Measurements from ENCODE around the gene PALLD. TPM values are rescaled to one million over a fixed set of nuclear protein-coding genes. Genes with fewer than 3 reads are reported as not detected.

Gene PALLD
- total and polyA plus RNA-seq, 2 donors (not counting 3 experiments of a cell fraction or from before 2014, with no cell fraction given) = 13.4 to 48.2 TPM

- Histone ChIP-seq H2AFZ (ENCODE audit: low read depth, low read length) (no peak overlapping the region), H3K9me1 (replicated peaks; ENCODE audit: control insufficient read depth, extremely low read depth, insufficient read depth, low read length) (no peaks in the 10 kb centered on the region), H3K27me3 (ENCODE audit: control insufficient read depth in 2 of 2, insufficient read depth in 2 of 2, low read length in 2 of 2) (no peaks in the 10 kb centered on the region), H4K20me1 (replicated peaks; ENCODE audit: control insufficient read depth, extremely low read depth, insufficient read depth, low read length) (no peaks in the 10 kb centered on the region), H3K9me3 (replicated peaks; ENCODE audit: control insufficient read depth, insufficient read depth, low read length) (no peaks in the 10 kb centered on the region), H3K27ac (ENCODE audit: insufficient read depth, low read depth, low read length) (no peak overlapping the region), H3K79me2 (ENCODE audit: control insufficient read depth, insufficient read depth, low read length) (no peaks in the 10 kb centered on the region), H3K36me3 (ENCODE audit: control insufficient read depth in 2 of 2, extremely low read depth in 1 of 2, insufficient read depth in 2 of 2, low read length in 2 of 2) (no peaks in the 10 kb centered on the region), H3K4me2 (ENCODE audit: insufficient read depth, low read length) (no peak overlapping the region), H3K9ac (replicated peaks; ENCODE audit: extremely low read depth, insufficient read depth, low read length) (no peak overlapping the region), H3K4me3 (replicated peaks in 1 of 3; ENCODE audit: insufficient read depth in 1 of 3, low read depth in 1 of 3, low read length in 3 of 3) (no peak overlapping the region), H3K4me1 (ENCODE audit: control insufficient read depth, extremely low read depth, insufficient read depth, low read length) (peaks cover 5% of the 10 kb centered on the region)
- no TSS peak for BruUV-seq (replicated peaks)
- CTCF ChIA-PET = interaction anchor here (1.3 to 1.9 kb wide), 3 partner anchors 9 to 414 kb away, joined by 4 to 5 read pairs (median 4); partner anchors contain the start of gene PALLD
- intact Hi-C loops (cut with micrococcal nuclease) (no loop called here), dilution Hi-C loops (cut with MboI; ENCODE audit: extremely low pct_ligation_motif_present, low sequenced_read_pairs) (loop anchor here (25.0 kb wide), 1 partner anchor 405 kb away; no protein-coding TSS in a partner anchor)
- no peak for FAIRE-seq
- no peak for DNase-seq (ENCODE audit: low read depth, low spot score)
- POLR2A ChIA-PET = no interaction called here
- TF ChIP-seq MYC (IDR thresholded peaks at IDR 0.05; ENCODE audit: low read depth, low read length) = no peak
- TF ChIP-seq POLR2A (IDR thresholded peaks at IDR 0.05; ENCODE audit: low read depth, low read length) = no peak
- TF ChIP-seq EZH2 (IDR thresholded peaks at IDR 0.05; ENCODE audit: borderline replicate concordance, low read depth, low read length, severe bottlenecking) = no peak
- TF ChIP-seq CTCF (IDR thresholded peaks at IDR 0.05; ENCODE audit: extremely low read depth in 1 of 2, insufficient read depth in 1 of 2, low read depth in 1 of 2, low read length in 2 of 2) = no peak
- no peak for TF ChIP-seq FOS (IDR thresholded peaks at IDR 0.05; ENCODE audit: borderline replicate concordance, insufficient read depth, low read length)
- no peak for TF ChIP-seq MAX (IDR thresholded peaks at IDR 0.05; ENCODE audit: insufficient read depth, insufficient read length)
- TF ChIP-seq JUN (IDR thresholded peaks at IDR 0.05; ENCODE audit: borderline replicate concordance, insufficient read depth, insufficient read length, low read depth) = no peak
- TF ChIP-seq POLR2AphosphoS5 (IDR thresholded peaks at IDR 0.05; ENCODE audit: insufficient read depth, low read depth, low read length) = no peak
- TF ChIP-seq GATA2 (IDR thresholded peaks at IDR 0.05; ENCODE audit: insufficient read depth, insufficient read length, low read depth, low read length) = no peak
Measured at GRCh38 chr4:168507178-168507815, 10.4 kb downstream of the PALLD start.

Data from endothelial cell of umbilical vein (primary cell).